ENCODE results near the gene RIN3. TPM values are rescaled to one million over a fixed set of nuclear protein-coding genes. Genes with fewer than 3 reads are reported as not detected.

Gene RIN3
- polyA plus RNA-seq, 3 donors, result 42.8 to 144 (median 54.6) TPM

DNA sequence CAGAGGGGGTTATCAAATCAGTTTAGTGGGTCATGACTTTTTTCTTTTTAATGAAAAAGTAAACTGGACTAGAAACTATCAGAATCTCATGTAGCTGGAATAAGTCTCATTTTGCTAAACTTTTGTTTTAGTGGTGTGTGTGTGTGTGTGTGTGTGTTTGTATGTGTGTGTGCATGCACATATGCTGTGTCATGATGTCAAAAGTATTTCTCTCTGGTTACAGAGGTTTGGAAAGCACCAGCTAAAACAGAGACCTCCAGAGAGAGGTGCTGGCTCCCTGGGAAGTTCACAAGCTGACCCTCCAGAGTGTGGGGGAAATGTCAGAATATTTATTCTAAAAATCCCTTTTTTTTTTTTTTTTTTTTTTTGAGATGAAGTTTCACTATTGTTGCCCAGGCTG is 120.1 kb downstream of the RIN3 start:
- Histone ChIP-seq H3K4me3 (replicated peaks in 1 of 3; ENCODE audit: low read depth in 2 of 3, low read length in 3 of 3) (peak overlapping the region in 1 of 3 experiments; percentile 52), H3K27me3 (ENCODE audit: control insufficient read depth in 2 of 2, insufficient read depth in 2 of 2, low read length in 2 of 2) (no peaks in the 10 kb centered on the region), H3K27ac (ENCODE audit: low read depth in 1 of 2, low read length in 2 of 2) (peak overlapping the region; percentile 41 to 88), H3K4me2 (replicated peaks; ENCODE audit: extremely low read depth, low read length, poor library complexity, severe bottlenecking) (peak overlapping the region; percentile 67), H3K36me3 (replicated peaks in 1 of 2; ENCODE audit: control insufficient read depth in 1 of 2, insufficient read depth in 2 of 2, low read length in 2 of 2) (peaks cover 15 to 37% of the 10 kb centered on the region in 2 donors), H3K9ac (ENCODE audit: insufficient read depth, low read length, poor library complexity, severe bottlenecking) (no peak overlapping the region), H4K20me1 (ENCODE audit: insufficient read depth, low read length) (peaks cover 71% of the 10 kb centered on the region), H3K79me2 (ENCODE audit: insufficient read depth, low read length) (peaks cover 31% of the 10 kb centered on the region), H2AFZ (ENCODE audit: insufficient read depth, low read depth, low read length, poor library complexity, severe bottlenecking) (no peak overlapping the region), H3K4me1 (ENCODE audit: control insufficient read depth in 1 of 2, insufficient read depth in 2 of 2, low read length in 2 of 2) (peaks cover 50 to 61% of the 10 kb centered on the region in 2 donors), H3K9me3 (replicated peaks in 1 of 2; ENCODE audit: control insufficient read depth in 1 of 2, insufficient read depth in 1 of 2, low read length in 2 of 2) (no peaks in the 10 kb centered on the region)
- DNase-seq, result peak in 2 of 3 donors; percentile 20 to 69
- peak overlapping the region; percentile 89 to 95 (median 93) for H3K27ac Mint-ChIP-seq
- intact Hi-C loops (cut with micrococcal nuclease), result no loop called here
- peaks cover 29 to 53% of the 10 kb centered on the region in 2 donors for H3K36me3 Mint-ChIP-seq
- peaks cover 1 to 2% (median 2%) of the 10 kb centered on the region in 3 donors for H3K27me3 Mint-ChIP-seq (ENCODE audit: low read depth in 3 of 3)
- H3K9me3 Mint-ChIP-seq, result peaks cover 0 to 2% (median 0%) of the 10 kb centered on the region in 7 donors
- H3K4me3 Mint-ChIP-seq, result peak overlapping the region; percentile 68 to 73
- TF ChIP-seq, protein P1, sequence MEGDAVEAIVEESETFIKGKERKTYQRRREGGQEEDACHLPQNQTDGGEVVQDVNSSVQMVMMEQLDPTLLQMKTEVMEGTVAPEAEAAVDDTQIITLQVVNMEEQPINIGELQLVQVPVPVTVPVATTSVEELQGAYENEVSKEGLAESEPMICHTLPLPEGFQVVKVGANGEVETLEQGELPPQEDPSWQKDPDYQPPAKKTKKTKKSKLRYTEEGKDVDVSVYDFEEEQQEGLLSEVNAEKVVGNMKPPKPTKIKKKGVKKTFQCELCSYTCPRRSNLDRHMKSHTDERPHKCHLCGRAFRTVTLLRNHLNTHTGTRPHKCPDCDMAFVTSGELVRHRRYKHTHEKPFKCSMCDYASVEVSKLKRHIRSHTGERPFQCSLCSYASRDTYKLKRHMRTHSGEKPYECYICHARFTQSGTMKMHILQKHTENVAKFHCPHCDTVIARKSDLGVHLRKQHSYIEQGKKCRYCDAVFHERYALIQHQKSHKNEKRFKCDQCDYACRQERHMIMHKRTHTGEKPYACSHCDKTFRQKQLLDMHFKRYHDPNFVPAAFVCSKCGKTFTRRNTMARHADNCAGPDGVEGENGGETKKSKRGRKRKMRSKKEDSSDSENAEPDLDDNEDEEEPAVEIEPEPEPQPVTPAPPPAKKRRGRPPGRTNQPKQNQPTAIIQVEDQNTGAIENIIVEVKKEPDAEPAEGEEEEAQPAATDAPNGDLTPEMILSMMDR (IDR thresholded peaks at IDR 0.05), result no peak
- peaks cover 66% of the 10 kb centered on the region for H3K4me1 Mint-ChIP-seq

DNA sequence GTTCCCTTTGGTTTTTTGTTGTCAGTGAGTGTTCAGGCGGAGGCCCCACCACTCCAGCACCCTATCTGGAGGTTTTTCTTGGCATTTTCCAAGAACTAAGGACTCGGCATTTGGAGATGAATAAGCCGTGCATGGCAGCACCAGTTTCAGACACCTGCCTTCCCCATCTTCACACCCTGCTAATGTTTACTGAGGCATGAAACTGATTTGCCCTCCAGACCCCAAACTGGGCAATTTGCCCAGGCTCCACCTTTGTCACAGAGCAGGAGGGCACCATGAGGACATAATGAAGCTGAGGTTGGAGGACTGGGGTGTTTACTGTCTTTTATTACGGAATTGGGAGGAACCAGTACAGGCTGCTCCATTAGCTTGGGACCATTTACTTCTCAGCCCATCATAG is 121.5 kb downstream of the RIN3 start:
- intact Hi-C loops (cut with micrococcal nuclease), result no loop called here
- Mint-ChIP-seq H3K9me3 (peaks cover 0 to 2% (median 0%) of the 10 kb centered on the region in 7 donors), H3K4me3 (no peak overlapping the region), H3K36me3 (peaks cover 29 to 54% of the 10 kb centered on the region in 2 donors), H3K27ac (peak overlapping the region in 2 of 7 donors; percentile 63 to 76), H3K4me1 (peaks cover 58% of the 10 kb centered on the region), H3K27me3 (ENCODE audit: low read depth in 3 of 3) (peaks cover 1 to 2% (median 2%) of the 10 kb centered on the region in 3 donors)
- H3K9me3 ChIP-seq (replicated peaks in 1 of 2; ENCODE audit: control insufficient read depth in 1 of 2, insufficient read depth in 1 of 2, low read length in 2 of 2), result no peaks in the 10 kb centered on the region
- TF ChIP-seq, protein P1 (IDR thresholded peaks at IDR 0.05), result no peak
- no peak overlapping the region for H3K4me3 ChIP-seq (replicated peaks in 1 of 3; ENCODE audit: low read depth in 2 of 3, low read length in 3 of 3)
- DNase-seq, result no peak
- H3K4me1 ChIP-seq (ENCODE audit: control insufficient read depth in 1 of 2, insufficient read depth in 2 of 2, low read length in 2 of 2), result peaks cover 45 to 49% of the 10 kb centered on the region in 2 donors
- peaks cover 23 to 45% of the 10 kb centered on the region in 2 donors for H3K36me3 ChIP-seq (replicated peaks in 1 of 2; ENCODE audit: control insufficient read depth in 1 of 2, insufficient read depth in 2 of 2, low read length in 2 of 2)
- no peaks in the 10 kb centered on the region for H3K27me3 ChIP-seq (ENCODE audit: control insufficient read depth in 2 of 2, insufficient read depth in 2 of 2, low read length in 2 of 2)
- no peak overlapping the region for H3K27ac ChIP-seq (ENCODE audit: low read depth in 1 of 2, low read length in 2 of 2)
- no peak overlapping the region for H3K4me2 ChIP-seq (replicated peaks; ENCODE audit: extremely low read depth, low read length, poor library complexity, severe bottlenecking)
- H2AFZ ChIP-seq (ENCODE audit: insufficient read depth, low read depth, low read length, poor library complexity, severe bottlenecking), result no peak overlapping the region
- 100% methylated on average over 1 of the region's 4 CpGs for WGBS (ENCODE audit: insufficient coverage)
- H4K20me1 ChIP-seq (ENCODE audit: insufficient read depth, low read length), result peaks cover 71% of the 10 kb centered on the region
- peaks cover 34% of the 10 kb centered on the region for H3K79me2 ChIP-seq (ENCODE audit: insufficient read depth, low read length)
- H3K9ac ChIP-seq (ENCODE audit: insufficient read depth, low read length, poor library complexity, severe bottlenecking), result no peak overlapping the region
